Activated CD4-positive, alpha-beta memory T cell treated with anti-CD3 and anti-CD28 coated beads, Interleukin-2, amount 10 ng/mL, durations not matched to agents 7 days and 5 days (primary cell): ENCODE results near the gene RNF112. TPM values are rescaled to one million over a fixed set of nuclear protein-coding genes. Genes with fewer than 3 reads are reported as not detected.

Source experiments
- CTCF ChIA-PET: fragments of 350-600 bp; sonication (Branson Sonifier 250); formaldehyde crosslinking; loops from one replicate; lab custom pipeline; 2021; ENCODE audit warnings: antibody characterized with exemption, inconsistent platforms; lab: Charles Lee
- POLR2A ChIA-PET: fragments of 350-600 bp; sonication (Branson Sonifier 250); formaldehyde crosslinking; loops from one replicate; lab custom pipeline; 2021; ENCODE audit warnings: antibody characterized with exemption; lab: Charles Lee
- DNase-seq: peaks from one replicate; pipeline ENCODE4 v3.0.0-alpha.2; 2020
- H3K27ac Mint-ChIP-seq: one replicate; pipeline ENCODE4 v1.8.0; 2021; ENCODE audit warnings: mild to moderate bottlenecking, mixed read lengths
- H3K27me3 Mint-ChIP-seq: one replicate; pipeline ENCODE4 v1.8.0; 2021; ENCODE audit warnings: mixed read lengths
- H3K36me3 Mint-ChIP-seq: one replicate; pipeline ENCODE4 v1.8.0; 2021; ENCODE audit warnings: low read depth, mixed read lengths
- H3K4me1 Mint-ChIP-seq: one replicate; pipeline ENCODE4 v1.8.0; 2021; ENCODE audit warnings: mixed read lengths
- H3K4me3 Mint-ChIP-seq: one replicate; pipeline ENCODE4 v1.8.0; 2021; ENCODE audit warnings: mild to moderate bottlenecking, mixed read lengths
- H3K9me3 Mint-ChIP-seq: one replicate; pipeline ENCODE4 v1.8.0; 2021; ENCODE audit warnings: mixed read lengths
- total RNA-seq, 2 experiments: library from RNA; stranded (reverse); gene quantifications; one replicate each; pipeline ENCODE4 v1.2.3, GENCODE V29; 2021

Gene RNF112
- total RNA-seq, 2 experiments from 2014 or later: 0.58 to 0.60 TPM

GRCh38 chr17:19377602-19378415, 33.2 kb upstream of the RNF112 start:
- Mint-ChIP-seq H3K4me1 (peaks cover 44% of the 10 kb centered on the region), H3K9me3 (no peaks in the 10 kb centered on the region), H3K36me3 (peaks cover 33% of the 10 kb centered on the region), H3K27me3 (no peaks in the 10 kb centered on the region), H3K4me3 (peak overlapping the region; percentile 92), H3K27ac (peak overlapping the region; percentile 98)
- ChIA-PET CTCF (interaction anchor here (0.7 to 3.1 kb wide), 14 partner anchors 9 to 433 kb away, joined by 3 to 71 read pairs (median 5); partner anchors contain the start of genes ALDH3A2, B9D1 and MFAP4), POLR2A (interaction anchor here (0.6 to 3.3 kb wide), 19 partner anchors 9 to 1666 kb away, joined by 3 to 50 read pairs (median 3); partner anchors contain the start of genes AKAP10, ALDH3A2, B9D1 and MFAP4)
- DNase-seq: peak; percentile 98

- H3K4me3 Mint-ChIP-seq: peak within 1 kb of the TSS; percentile 92
- POLR2A ChIA-PET: interaction anchor here (0.7 to 3.3 kb wide), 17 partner anchors 8 to 1665 kb away, joined by 3 to 50 read pairs (median 4); partner anchors contain the start of genes AKAP10, ALDH3A2, B9D1 and MFAP4
- peaks cover 39% of the 10 kb centered on the region for H3K4me1 Mint-ChIP-seq
- H3K9me3 Mint-ChIP-seq: no peaks in the 10 kb centered on the region
- peaks cover 36% of the 10 kb centered on the region for H3K36me3 Mint-ChIP-seq
- no peak for DNase-seq
- CTCF ChIA-PET: interaction anchor here (0.7 to 3.1 kb wide), 14 partner anchors 8 to 432 kb away, joined by 3 to 71 read pairs (median 5); partner anchors contain the start of genes ALDH3A2, B9D1 and MFAP4
- H3K27me3 Mint-ChIP-seq: no peaks in the 10 kb centered on the region
- peak within 1 kb of the TSS; percentile 98 for H3K27ac Mint-ChIP-seq
These were observed 32.3 kb upstream of the RNF112 start, which contains the start of gene MAPK7 for GRCh38 chr17:19378416-19379360. TSS of gene MAPK7 (plus strand) at chr17:19378498. CDS start at chr17:19378901, 403 bp downstream.

- ChIA-PET POLR2A (interaction anchor here (2.5 to 3.3 kb wide), 2 partner anchors 10 to 17 kb away, joined by 27 to 50 read pairs; partner anchors contain the start of gene B9D1), CTCF (interaction anchor here (2.4 to 3.1 kb wide), 2 partner anchors 10 to 16 kb away, joined by 5 to 71 read pairs; partner anchors contain the start of gene B9D1)
- Mint-ChIP-seq H3K27ac (peak overlapping the region; percentile 51), H3K4me3 (peak overlapping the region; percentile 92), H3K9me3 (no peaks in the 10 kb centered on the region), H3K27me3 (no peaks in the 10 kb centered on the region), H3K36me3 (peaks cover 40% of the 10 kb centered on the region), H3K4me1 (peaks cover 32% of the 10 kb centered on the region)
- no peak for DNase-seq
These were observed 31.5 kb upstream of the RNF112 start for GRCh38 chr17:19379361-19380065.

- no peaks in the 10 kb centered on the region for H3K9me3 Mint-ChIP-seq
- no peaks in the 10 kb centered on the region for H3K27me3 Mint-ChIP-seq
- DNase-seq: no peak
- ChIA-PET CTCF (interaction anchor here (0.8 to 2.4 kb wide), 2 partner anchors 12 to 18 kb away, joined by 4 to 5 read pairs; partner anchors contain the start of gene B9D1), POLR2A (no interaction called here)
- peaks cover 45% of the 10 kb centered on the region for H3K36me3 Mint-ChIP-seq
- peaks cover 27% of the 10 kb centered on the region for H3K4me1 Mint-ChIP-seq
- H3K27ac Mint-ChIP-seq: peak overlapping the region; percentile 5
- no peak overlapping the region for H3K4me3 Mint-ChIP-seq
These were observed 30.3 kb upstream of the RNF112 start for GRCh38 chr17:19380481-19381301.

GRCh38 chr17:19381361-19381740, 29.7 kb upstream of the RNF112 start:
- Mint-ChIP-seq H3K4me3 (no peak overlapping the region), H3K27me3 (no peaks in the 10 kb centered on the region), H3K4me1 (peaks cover 20% of the 10 kb centered on the region), H3K9me3 (no peaks in the 10 kb centered on the region), H3K27ac (peak overlapping the region; percentile 5), H3K36me3 (peaks cover 45% of the 10 kb centered on the region)
- no peak for DNase-seq
- ChIA-PET CTCF (interaction anchor here (2.4 kb wide), 1 partner anchor 12 kb away, joined by 5 read pairs; no protein-coding TSS in a partner anchor), POLR2A (no interaction called here)

GRCh38 chr17:19381741-19382444, 29.1 kb upstream of the RNF112 start:
- ChIA-PET POLR2A (no interaction called here), CTCF (interaction anchor here (1.1 kb wide), 1 partner anchor 19 kb away, joined by 3 read pairs; the partner anchor contains the start of gene B9D1)
- Mint-ChIP-seq H3K27ac (no peak overlapping the region), H3K4me3 (no peak overlapping the region), H3K9me3 (no peaks in the 10 kb centered on the region), H3K27me3 (no peaks in the 10 kb centered on the region), H3K36me3 (peaks cover 45% of the 10 kb centered on the region), H3K4me1 (peaks cover 17% of the 10 kb centered on the region)
- DNase-seq: no peak

- Mint-ChIP-seq H3K4me3 (no peak overlapping the region), H3K36me3 (peaks cover 45% of the 10 kb centered on the region), H3K4me1 (peaks cover 14% of the 10 kb centered on the region), H3K27ac (no peak overlapping the region), H3K9me3 (no peaks in the 10 kb centered on the region), H3K27me3 (no peaks in the 10 kb centered on the region)
- DNase-seq: no peak
- CTCF ChIA-PET: interaction anchor here (1.1 kb wide), 1 partner anchor 20 kb away, joined by 3 read pairs; the partner anchor contains the start of gene B9D1
- POLR2A ChIA-PET: no interaction called here
These were observed 28.2 kb upstream of the RNF112 start for GRCh38 chr17:19382531-19383444.

- Mint-ChIP-seq H3K36me3 (peaks cover 45% of the 10 kb centered on the region), H3K4me3 (no peak overlapping the region), H3K9me3 (no peaks in the 10 kb centered on the region), H3K4me1 (peaks cover 11% of the 10 kb centered on the region), H3K27ac (no peak overlapping the region), H3K27me3 (peaks cover 2% of the 10 kb centered on the region)
- ChIA-PET POLR2A (no interaction called here), CTCF (interaction anchor here (1.1 to 1.3 kb wide), 2 partner anchors 19 to 64 kb away, joined by 3 read pairs; no protein-coding TSS in a partner anchor)
- no peak for DNase-seq
These were observed 27.2 kb upstream of the RNF112 start for GRCh38 chr17:19383681-19384470.

GRCh38 chr17:19384723-19385391, 26.2 kb upstream of the RNF112 start:
- Mint-ChIP-seq H3K4me3 (no peak overlapping the region), H3K27ac (no peak overlapping the region), H3K9me3 (no peaks in the 10 kb centered on the region), H3K4me1 (peaks cover 1% of the 10 kb centered on the region), H3K36me3 (peaks cover 36% of the 10 kb centered on the region), H3K27me3 (peaks cover 8% of the 10 kb centered on the region)
- ChIA-PET POLR2A (no interaction called here), CTCF (interaction anchor here (1.1 to 1.3 kb wide), 3 partner anchors 20 to 63 kb away, joined by 3 to 5 read pairs (median 3); partner anchors contain the start of gene B9D1)
- no peak for DNase-seq
